Astrocyte (in vitro differentiated cells and primary cell): ENCODE measurements around the gene MED28.
"Not testable (repeated sequence)": the region's sequence is repeated elsewhere in the genome, so short reads cannot be mapped to it uniquely, and the experiment has no call there.

Experiments
- EZH2 ChIP-seq: IDR thresholded peaks from 2 replicates; pipeline ENCODE4 v1.6.1; 2012; ENCODE audit warnings: mild to moderate bottlenecking, low read length, inconsistent platforms; ENCODE audit not compliant: insufficient read depth
- TF ChIP-seq, protein P1 (sequence below): IDR thresholded peaks from 2 replicates; pipeline ENCODE4 v1.5.1; 2011; ENCODE audit warnings: low read depth, mild to moderate bottlenecking, inconsistent platforms, low read length, moderate library complexity; ENCODE audit not compliant: insufficient read depth

DNA sequence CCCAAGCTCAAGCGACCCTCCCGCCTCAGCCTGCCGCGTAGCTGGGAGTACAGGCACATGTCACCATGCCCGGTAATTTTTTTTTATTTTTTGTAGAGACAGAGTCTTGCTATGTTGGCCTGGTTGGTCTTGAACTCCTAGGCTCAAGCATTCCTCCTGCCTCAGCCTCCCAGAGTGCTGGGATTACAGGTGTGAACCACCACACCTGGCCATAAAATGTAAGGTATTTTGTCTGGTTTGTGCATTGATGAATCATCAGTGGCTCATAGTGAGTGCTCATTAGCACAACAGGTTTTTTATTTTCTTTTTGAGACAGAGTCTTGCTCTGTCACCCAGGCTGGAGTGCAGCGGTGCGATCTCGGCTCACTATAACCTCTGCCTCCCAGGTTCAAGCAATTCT is 44.8 kb downstream of the MED28 start:
- not testable (repeated sequence) for TF ChIP-seq EZH2
- TF ChIP-seq, protein P1, sequence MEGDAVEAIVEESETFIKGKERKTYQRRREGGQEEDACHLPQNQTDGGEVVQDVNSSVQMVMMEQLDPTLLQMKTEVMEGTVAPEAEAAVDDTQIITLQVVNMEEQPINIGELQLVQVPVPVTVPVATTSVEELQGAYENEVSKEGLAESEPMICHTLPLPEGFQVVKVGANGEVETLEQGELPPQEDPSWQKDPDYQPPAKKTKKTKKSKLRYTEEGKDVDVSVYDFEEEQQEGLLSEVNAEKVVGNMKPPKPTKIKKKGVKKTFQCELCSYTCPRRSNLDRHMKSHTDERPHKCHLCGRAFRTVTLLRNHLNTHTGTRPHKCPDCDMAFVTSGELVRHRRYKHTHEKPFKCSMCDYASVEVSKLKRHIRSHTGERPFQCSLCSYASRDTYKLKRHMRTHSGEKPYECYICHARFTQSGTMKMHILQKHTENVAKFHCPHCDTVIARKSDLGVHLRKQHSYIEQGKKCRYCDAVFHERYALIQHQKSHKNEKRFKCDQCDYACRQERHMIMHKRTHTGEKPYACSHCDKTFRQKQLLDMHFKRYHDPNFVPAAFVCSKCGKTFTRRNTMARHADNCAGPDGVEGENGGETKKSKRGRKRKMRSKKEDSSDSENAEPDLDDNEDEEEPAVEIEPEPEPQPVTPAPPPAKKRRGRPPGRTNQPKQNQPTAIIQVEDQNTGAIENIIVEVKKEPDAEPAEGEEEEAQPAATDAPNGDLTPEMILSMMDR, result not testable (repeated sequence)
